KOPT-K1 (cell line): ENCODE data around the gene TMEM269.

Source experiments
- H3K27ac ChIP-seq: fragments of 200-600 bp; sonication (generic); 2 replicates; pipeline ENCODE4 v1.5.1; 2016; ENCODE audit warnings: antibody characterized with exemption, mild to moderate bottlenecking, low read depth, low read length; ENCODE audit not compliant: poor library complexity, severe bottlenecking
- H3K36me3 ChIP-seq: fragments of 200-600 bp; sonication (generic); 2 replicates; pipeline ENCODE4 v1.5.1; 2017; ENCODE audit warnings: antibody characterized with exemption, mild to moderate bottlenecking, low read length, moderate library complexity; ENCODE audit not compliant: insufficient read depth
- H3K9me3 ChIP-seq: fragments of 200-600 bp; sonication (generic); 2 replicates; pipeline ENCODE4 v1.5.1; 2017; ENCODE audit warnings: antibody characterized with exemption, low read length, mild to moderate bottlenecking; ENCODE audit not compliant: insufficient read depth, poor library complexity, severe bottlenecking

TMEM269 gene

GRCh38 chr1:42817976-42818375 is 33.2 kb downstream of the TMEM269 start:
- H3K27ac ChIP-seq: no peak overlapping the region
- no peaks in the 10 kb centered on the region for H3K9me3 ChIP-seq
- H3K36me3 ChIP-seq: no peaks in the 10 kb centered on the region

GRCh38 chr1:42820813-42821212 is 36.0 kb downstream of the TMEM269 start:
- H3K27ac ChIP-seq: no peak overlapping the region
- no peaks in the 10 kb centered on the region for H3K9me3 ChIP-seq

GRCh38 chr1:42821690-42822089 is 36.9 kb downstream of the TMEM269 start:
- Histone ChIP-seq H3K9me3 (no peaks in the 10 kb centered on the region), H3K36me3 (no peaks in the 10 kb centered on the region), H3K27ac (no peak overlapping the region)

More at GRCh38 chr1:42820813-42821212, 36.0 kb downstream of the TMEM269 start:
- H3K36me3 ChIP-seq: no peaks in the 10 kb centered on the region

GRCh38 chr1:42822800-42823392 is 38.1 kb downstream of the TMEM269 start:
- Histone ChIP-seq H3K27ac (no peak overlapping the region), H3K36me3 (no peaks in the 10 kb centered on the region), H3K9me3 (no peaks in the 10 kb centered on the region)

- Histone ChIP-seq H3K36me3 (no peaks in the 10 kb centered on the region), H3K27ac (no peak overlapping the region), H3K9me3 (no peaks in the 10 kb centered on the region)
Measured at GRCh38 chr1:42824481-42825035, 39.8 kb downstream of the TMEM269 start.

- no peak overlapping the region for H3K27ac ChIP-seq
- no peaks in the 10 kb centered on the region for H3K36me3 ChIP-seq
- H3K9me3 ChIP-seq: no peaks in the 10 kb centered on the region
Measured at GRCh38 chr1:42825036-42825851, 40.5 kb downstream of the TMEM269 start.

GRCh38 chr1:42830631-42831030 is 45.8 kb downstream of the TMEM269 start:
- no peak overlapping the region for H3K27ac ChIP-seq
- H3K36me3 ChIP-seq: no peaks in the 10 kb centered on the region
- no peaks in the 10 kb centered on the region for H3K9me3 ChIP-seq

- H3K9me3 ChIP-seq: no peaks in the 10 kb centered on the region
- no peak overlapping the region for H3K27ac ChIP-seq
- H3K36me3 ChIP-seq: no peaks in the 10 kb centered on the region
Measured at GRCh38 chr1:42831273-42831672, 46.5 kb downstream of the TMEM269 start.

- Histone ChIP-seq H3K36me3 (no peaks in the 10 kb centered on the region), H3K27ac (no peak overlapping the region), H3K9me3 (no peaks in the 10 kb centered on the region)
Measured at GRCh38 chr1:42832641-42833240, 48.0 kb downstream of the TMEM269 start.

- no peaks in the 10 kb centered on the region for H3K9me3 ChIP-seq
- no peak overlapping the region for H3K27ac ChIP-seq
- H3K36me3 ChIP-seq: no peaks in the 10 kb centered on the region
Measured at GRCh38 chr1:42833981-42834380, 49.2 kb downstream of the TMEM269 start.

- Histone ChIP-seq H3K36me3 (no peaks in the 10 kb centered on the region), H3K9me3 (no peaks in the 10 kb centered on the region), H3K27ac (no peak overlapping the region)
Measured at GRCh38 chr1:42834803-42835202, 50.0 kb downstream of the TMEM269 start.

GRCh38 chr1:42835422-42835821 is 50.6 kb downstream of the TMEM269 start:
- no peaks in the 10 kb centered on the region for H3K36me3 ChIP-seq
- no peak overlapping the region for H3K27ac ChIP-seq
- no peaks in the 10 kb centered on the region for H3K9me3 ChIP-seq

- Histone ChIP-seq H3K9me3 (no peaks in the 10 kb centered on the region), H3K36me3 (no peaks in the 10 kb centered on the region), H3K27ac (no peak overlapping the region)
Measured at GRCh38 chr1:42837709-42838108, 52.9 kb downstream of the TMEM269 start.

- Histone ChIP-seq H3K27ac (no peak overlapping the region), H3K36me3 (no peaks in the 10 kb centered on the region), H3K9me3 (no peaks in the 10 kb centered on the region)
Measured at GRCh38 chr1:42838482-42839190, 53.8 kb downstream of the TMEM269 start.

GRCh38 chr1:42841010-42841409 is 56.2 kb downstream of the TMEM269 start:
- Histone ChIP-seq H3K27ac (no peak overlapping the region), H3K36me3 (no peaks in the 10 kb centered on the region), H3K9me3 (no peaks in the 10 kb centered on the region)
